Neural progenitor cell (in vitro differentiated cells): ENCODE results near the gene PAFAH2. TPM values are rescaled to one million over a fixed set of nuclear protein-coding genes. Genes with fewer than 3 reads are reported as not detected.
"Not testable (repeated sequence)": the region's sequence is repeated elsewhere in the genome, so short reads cannot be mapped to it uniquely, and the experiment has no call there.

ENCODE experiments used
- DNase-seq: peaks from one replicate; pipeline ENCODE4 v3.0.0-alpha.2; 2016; ENCODE audit warnings: low spot score
- H2AFZ ChIP-seq: fragments of 200-600 bp; sonication (generic); replicated peaks from 2 replicates; pipeline ENCODE4 v1.6.1; 2016; ENCODE audit warnings: antibody characterized with exemption
- H3F3A ChIP-seq: fragments of 200-600 bp; sonication (generic); 2 replicates; pipeline ENCODE4 v1.6.1; 2016; ENCODE audit warnings: antibody characterized with exemption, low read depth
- H3K27ac ChIP-seq: fragments of 200-600 bp; sonication (generic); 2 replicates; pipeline ENCODE4 v1.5.1; 2016; ENCODE audit warnings: mild to moderate bottlenecking
- H3K27me3 ChIP-seq: fragments of 200-600 bp; sonication (generic); 2 replicates; pipeline ENCODE4 v1.6.1; 2016; ENCODE audit warnings: mild to moderate bottlenecking, moderate library complexity
- H3K36me3 ChIP-seq: fragments of 200-600 bp; sonication (generic); 2 replicates; pipeline ENCODE4 v1.5.1; 2016
- H3K4me1 ChIP-seq: fragments of 200-600 bp; sonication (generic); 2 replicates; pipeline ENCODE4 v1.6.1; 2016; ENCODE audit warnings: mixed run types
- H3K4me2 ChIP-seq: fragments of 200-600 bp; sonication (generic); 2 replicates; pipeline ENCODE4 v1.6.1; 2016
- H3K4me3 ChIP-seq: fragments of 200-600 bp; sonication (generic); 2 replicates; pipeline ENCODE4 v1.5.1; 2016
- H3K79me2 ChIP-seq: fragments of 200-600 bp; sonication (generic); 2 replicates; pipeline ENCODE4 v1.6.1; 2016; ENCODE audit warnings: low read depth
- H3K9ac ChIP-seq: fragments of 200-600 bp; sonication (generic); 2 replicates; pipeline ENCODE4 v1.6.1; 2016
- H3K9me3 ChIP-seq: fragments of 200-600 bp; sonication (generic); 2 replicates; pipeline ENCODE4 v1.5.1; 2016; ENCODE audit warnings: low read depth
- H4K20me1 ChIP-seq: fragments of 200-600 bp; sonication (generic); 2 replicates; pipeline ENCODE4 v1.6.1; 2016; ENCODE audit warnings: low read depth
- H3K27ac Mint-ChIP-seq: 3 replicates; pipeline ENCODE4 v1.8.0; 2021; ENCODE audit warnings: mixed read lengths
- H3K27me3 Mint-ChIP-seq: 2 replicates; pipeline ENCODE4 v1.8.0; 2022; ENCODE audit warnings: low read depth, mild to moderate bottlenecking, inconsistent platforms, moderate library complexity, mixed read lengths; ENCODE audit not compliant: insufficient read depth
- H3K36me3 Mint-ChIP-seq: 3 replicates; pipeline ENCODE4 v1.8.0; 2021; ENCODE audit warnings: mixed read lengths
- H3K4me1 Mint-ChIP-seq: 3 replicates; pipeline ENCODE4 v1.8.0; 2021; ENCODE audit warnings: mixed read lengths
- H3K4me3 Mint-ChIP-seq: 3 replicates; pipeline ENCODE4 v1.8.0; 2021; ENCODE audit warnings: mild to moderate bottlenecking, moderate library complexity, mixed read lengths
- H3K9me3 Mint-ChIP-seq: 3 replicates; pipeline ENCODE4 v1.8.0; 2020; ENCODE audit warnings: mixed read lengths
- CTCF ChIP-seq: fragments of 200-600 bp; sonication (generic); IDR thresholded peaks from 2 replicates; pipeline ENCODE4 v1.5.1; 2017; ENCODE audit warnings: antibody characterized with exemption, mild to moderate bottlenecking
- EZH2 ChIP-seq: fragments of 200-600 bp; sonication (generic); IDR thresholded peaks from 2 replicates; pipeline ENCODE4 v1.6.1; 2017; ENCODE audit warnings: antibody characterized with exemption, mild to moderate bottlenecking, moderate library complexity
- EZH2phosphoT487 ChIP-seq: fragments of 200-600 bp; sonication (generic); IDR thresholded peaks from 2 replicates; pipeline ENCODE4 v1.6.1; 2017; ENCODE audit warnings: antibody characterized with exemption
- total RNA-seq: library from RNA; depleted of rRNA; stranded (reverse); fragments of >200 nt; gene quantifications from 2 replicates; pipeline ENCODE4 v1.2.3, GENCODE V29; 2015; ENCODE audit warnings: low replicate concordance

PAFAH2 gene
- total RNA-seq, 1 donor from 2014 or later, result 18.2 TPM

GRCh38 chr1:25987951-25988350, 9.9 kb downstream of the PAFAH2 start:
- no peak overlapping the region for H3K27ac ChIP-seq
- peaks cover 14% of the 10 kb centered on the region for H3K27me3 Mint-ChIP-seq
- H3K9me3 Mint-ChIP-seq, result no peaks in the 10 kb centered on the region
- TF ChIP-seq EZH2phosphoT487, result no peak
- TF ChIP-seq EZH2, result no peak
- TF ChIP-seq CTCF, result no peak
- H3K4me3 ChIP-seq, result no peak overlapping the region
- H3K9ac ChIP-seq, result peak overlapping the region; percentile 27
- no peaks in the 10 kb centered on the region for H3K9me3 ChIP-seq
- H3K4me1 ChIP-seq, result no peaks in the 10 kb centered on the region
- H3K4me1 Mint-ChIP-seq, result peaks cover 39% of the 10 kb centered on the region
- H3F3A ChIP-seq, result no peaks in the 10 kb centered on the region
- no peaks in the 10 kb centered on the region for H3K27me3 ChIP-seq
- H3K4me3 Mint-ChIP-seq, result no peak overlapping the region
- no peaks in the 10 kb centered on the region for H3K36me3 ChIP-seq
- no peaks in the 10 kb centered on the region for H3K79me2 ChIP-seq
- no peak overlapping the region for H3K4me2 ChIP-seq
- no peak overlapping the region for H2AFZ ChIP-seq
- peaks cover 14% of the 10 kb centered on the region for H4K20me1 ChIP-seq
- DNase-seq, result no peak
- peaks cover 32% of the 10 kb centered on the region for H3K36me3 Mint-ChIP-seq
- no peak overlapping the region for H3K27ac Mint-ChIP-seq

- not testable (repeated sequence) for H3K4me3 ChIP-seq, H3K27me3 ChIP-seq, H3K27ac ChIP-seq, H3K4me3 Mint-ChIP-seq, H3K4me1 ChIP-seq, H3K4me2 ChIP-seq, H3K79me2 ChIP-seq, DNase-seq, H3K9me3 ChIP-seq, H3K36me3 ChIP-seq, H2AFZ ChIP-seq, H4K20me1 ChIP-seq, H3F3A ChIP-seq, H3K9ac ChIP-seq, H3K27ac Mint-ChIP-seq, H3K9me3 Mint-ChIP-seq
- peaks cover 27% of the 10 kb centered on the region for H3K4me1 Mint-ChIP-seq
- H3K27me3 Mint-ChIP-seq, result peaks cover 17% of the 10 kb centered on the region
- H3K36me3 Mint-ChIP-seq, result peaks cover 41% of the 10 kb centered on the region
Measured at GRCh38 chr1:25986773-25987172, 11.1 kb downstream of the PAFAH2 start.

GRCh38 chr1:25985670-25986069, 12.2 kb downstream of the PAFAH2 start:
- H3K4me2 ChIP-seq, result no peak overlapping the region
- no peak overlapping the region for H2AFZ ChIP-seq
- H3K4me1 ChIP-seq, result no peaks in the 10 kb centered on the region
- no peak overlapping the region for H3K4me3 ChIP-seq
- H3K9ac ChIP-seq, result no peak overlapping the region
- H3K27me3 Mint-ChIP-seq, result peaks cover 17% of the 10 kb centered on the region
- no peak for TF ChIP-seq EZH2
- no peak for TF ChIP-seq CTCF
- no peak for TF ChIP-seq EZH2phosphoT487
- no peak overlapping the region for H3K27ac Mint-ChIP-seq
- no peaks in the 10 kb centered on the region for H3F3A ChIP-seq
- DNase-seq, result no peak
- no peaks in the 10 kb centered on the region for H3K27me3 ChIP-seq
- H3K9me3 ChIP-seq, result no peaks in the 10 kb centered on the region
- H3K36me3 Mint-ChIP-seq, result peaks cover 44% of the 10 kb centered on the region
- no peak overlapping the region for H3K4me3 Mint-ChIP-seq
- H3K36me3 ChIP-seq, result no peaks in the 10 kb centered on the region
- no peak overlapping the region for H3K27ac ChIP-seq
- H3K4me1 Mint-ChIP-seq, result peaks cover 22% of the 10 kb centered on the region
- peaks cover 7% of the 10 kb centered on the region for H4K20me1 ChIP-seq
- no peaks in the 10 kb centered on the region for H3K79me2 ChIP-seq
- H3K9me3 Mint-ChIP-seq, result no peaks in the 10 kb centered on the region

GRCh38 chr1:25985171-25985570, 12.7 kb downstream of the PAFAH2 start:
- H3K9ac ChIP-seq, result no peak overlapping the region
- H4K20me1 ChIP-seq, result peaks cover 7% of the 10 kb centered on the region
- Mint-ChIP-seq H3K27me3 (peaks cover 17% of the 10 kb centered on the region), H3K4me3 (no peak overlapping the region), H3K9me3 (no peaks in the 10 kb centered on the region), H3K4me1 (peaks cover 17% of the 10 kb centered on the region), H3K27ac (no peak overlapping the region), H3K36me3 (peaks cover 44% of the 10 kb centered on the region)
- H3K4me3 ChIP-seq, result no peak overlapping the region
- H2AFZ ChIP-seq, result no peak overlapping the region
- H3K4me1 ChIP-seq, result no peaks in the 10 kb centered on the region
- H3K4me2 ChIP-seq, result no peak overlapping the region
- no peak overlapping the region for H3K27ac ChIP-seq
- H3F3A ChIP-seq, result no peaks in the 10 kb centered on the region
- no peaks in the 10 kb centered on the region for H3K36me3 ChIP-seq
- no peak for DNase-seq
- H3K27me3 ChIP-seq, result no peaks in the 10 kb centered on the region
- no peaks in the 10 kb centered on the region for H3K79me2 ChIP-seq
- no peak for TF ChIP-seq EZH2phosphoT487
- no peak for TF ChIP-seq EZH2
- no peak for TF ChIP-seq CTCF
- no peaks in the 10 kb centered on the region for H3K9me3 ChIP-seq
